Panc1 (cell line): Measurements from ENCODE around the gene LAMB2. TPM values are rescaled to one million over a fixed set of nuclear protein-coding genes. Genes with fewer than 3 reads are reported as not detected.

Source experiments
- ATAC-seq: fragments of 200-7000 bp; cut with Tn5 transposase; 2 replicates; pipeline ENCODE4 v1.9.1; 2020; ENCODE audit warnings: mild to moderate bottlenecking, moderate library complexity
- BruUV-seq: library from RNA; stranded (reverse); fragments of 400-500 nt; replicated peaks from 2 replicates; lab custom pipeline; 2021; lab: Mats Ljungman, UMichigan
- CTCF ChIA-PET: fragments of 300-600 bp; sonication (Branson Sonifier 250); formaldehyde crosslinking; loops from one replicate; lab custom pipeline; 2022; ENCODE audit warnings: antibody characterized with exemption; lab: Charles Lee
- POLR2A ChIA-PET: fragments of 300-600 bp; sonication (Branson Sonifier 250); formaldehyde crosslinking; loops from one replicate; lab custom pipeline; 2022; ENCODE audit warnings: antibody characterized with exemption; lab: Charles Lee
- DNase-seq: peaks from one replicate; pipeline ENCODE4 v3.0.0-alpha.2; 2010; ENCODE audit warnings: low read depth, low spot score
- H3K27ac ChIP-seq: 2 replicates; pipeline ENCODE4 v1.5.1; 2011; ENCODE audit warnings: mild to moderate bottlenecking, low read length, inconsistent platforms
- H3K27me3 ChIP-seq: fragments of 200-500 bp; sonication (Bioruptor generic); 2 replicates; pipeline ENCODE4 v1.6.0; 2014; ENCODE audit warnings: low read length, inconsistent platforms; ENCODE audit not compliant: control insufficient read depth, insufficient read depth
- H3K36me3 ChIP-seq: fragments of 200-500 bp; sonication (Bioruptor generic); 2 replicates; pipeline ENCODE4 v1.5.1; 2014; ENCODE audit warnings: inconsistent platforms, mild to moderate bottlenecking, low read length, moderate library complexity; ENCODE audit not compliant: control insufficient read depth, insufficient read depth
- H3K4me1 ChIP-seq: 2 replicates; pipeline ENCODE4 v1.5.1; 2011; ENCODE audit warnings: inconsistent platforms, mild to moderate bottlenecking, low read length, moderate library complexity; ENCODE audit not compliant: control insufficient read depth, insufficient read depth
- H3K4me3 ChIP-seq, 2 experiments: 2 replicates each; pipeline ENCODE4 v1.5.1; 2011 to 2012; ENCODE audit warnings: low read depth in 2 of 2, low read length in 2 of 2, mild to moderate bottlenecking in 2 of 2, inconsistent platforms in 1 of 2, moderate library complexity in 1 of 2
- H3K9me3 ChIP-seq: fragments of 200-500 bp; sonication (Bioruptor generic); 2 replicates; pipeline ENCODE4 v1.5.1; 2014; ENCODE audit warnings: low read depth, mild to moderate bottlenecking, inconsistent platforms, low read length, moderate library complexity; ENCODE audit not compliant: control insufficient read depth, insufficient read depth
- CTCF ChIP-seq: fragments of 450-650 bp; IDR thresholded peaks from 2 replicates; pipeline ENCODE4 v1.5.1; 2017; ENCODE audit warnings: mild to moderate bottlenecking
- POLR2AphosphoS5 ChIP-seq: IDR thresholded peaks from 2 replicates; pipeline ENCODE4 v1.6.1; 2012; ENCODE audit warnings: mild to moderate bottlenecking, low read depth, low read length, moderate library complexity
- REST ChIP-seq, 2 experiments: IDR thresholded peaks; 2 replicates each; pipeline ENCODE4 v1.6.1; 2011 to 2012; ENCODE audit warnings: low read depth in 2 of 2, control low read depth in 1 of 2, low read length in 1 of 2, mild to moderate bottlenecking in 1 of 2, moderate library complexity in 1 of 2; ENCODE audit not compliant: insufficient read depth in 1 of 2
- SIN3A ChIP-seq: IDR thresholded peaks from 2 replicates; pipeline ENCODE4 v1.6.1; 2012; ENCODE audit warnings: low read depth, mild to moderate bottlenecking, low read length, moderate library complexity, borderline replicate concordance; ENCODE audit not compliant: insufficient read depth
- TCF7L2 ChIP-seq: IDR thresholded peaks from 2 replicates; pipeline ENCODE4 v1.6.1; 2011; ENCODE audit warnings: mild to moderate bottlenecking, low read depth, low read length, inconsistent platforms
- in situ Hi-C: cut with HindIII; loops from 2 replicates; pipeline ENCODE4 v1.10.0; 2016; ENCODE audit warnings: low sequenced_read_pairs, low pct_unique_long_range_greater_than_20kb
- intact Hi-C: fragments of 100-400 bp; cut with micrococcal nuclease; formaldehyde crosslinking; loops from one replicate; pipeline ENCODE4 v1.10.0; 2022; ENCODE audit not compliant: unreplicated experiment
- total RNA-seq: library from RNA; stranded (reverse); gene quantifications from one replicate; pipeline ENCODE4 v1.2.1, GENCODE V29; 2021; ENCODE audit not compliant: unreplicated experiment

Gene LAMB2
- total RNA-seq, 1 experiment from 2014 or later = 189 TPM

DNA sequence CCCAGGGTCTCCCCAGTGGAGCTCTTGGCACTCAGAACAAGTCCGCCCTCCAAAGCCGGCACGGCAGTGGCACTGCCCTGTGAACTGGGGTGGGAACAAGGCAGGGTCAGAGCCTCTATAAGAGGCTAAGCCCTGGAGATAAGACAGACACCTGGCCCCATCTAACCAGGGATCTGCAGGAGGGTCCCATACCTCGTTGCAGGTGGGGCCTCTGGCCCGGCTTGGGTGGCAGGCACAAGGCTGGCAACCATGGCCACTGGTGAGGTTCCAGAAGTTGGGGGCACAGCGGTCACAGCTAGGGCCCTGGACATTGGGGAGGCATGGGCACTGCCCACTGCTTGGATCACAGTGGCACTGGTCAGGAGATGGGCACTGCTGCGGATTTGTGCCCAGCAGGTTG, 8.6 kb downstream of the LAMB2 start:
- no peaks in the 10 kb centered on the region; the same call in 1 of the 2 replicates for H3K36me3 ChIP-seq
- DNase-seq = no peak
- no peaks in the 10 kb centered on the region for H3K9me3 ChIP-seq
- intact Hi-C loops = no loop called here
- H3K4me1 ChIP-seq = peaks cover 8% of the 10 kb centered on the region
- no peak overlapping the region for H3K27ac ChIP-seq
- in situ Hi-C loops = no loop called here
- no peak overlapping the region for H3K4me3 ChIP-seq
- no peak for ATAC-seq
- POLR2A ChIA-PET = no interaction called here
- CTCF ChIA-PET = no interaction called here
- BruUV-seq = no TSS peak
- no peak for TF ChIP-seq CTCF
- no peak for TF ChIP-seq TCF7L2
- TF ChIP-seq POLR2AphosphoS5 = no peak
- TF ChIP-seq SIN3A = no peak
- TF ChIP-seq REST (IDR thresholded peaks at IDR 0.05; ENCODE audit: insufficient read depth in 1 of 2, low read depth in 2 of 2, low read length in 1 of 2) = no peak
- H3K27me3 ChIP-seq = no peaks in the 10 kb centered on the region

DNA sequence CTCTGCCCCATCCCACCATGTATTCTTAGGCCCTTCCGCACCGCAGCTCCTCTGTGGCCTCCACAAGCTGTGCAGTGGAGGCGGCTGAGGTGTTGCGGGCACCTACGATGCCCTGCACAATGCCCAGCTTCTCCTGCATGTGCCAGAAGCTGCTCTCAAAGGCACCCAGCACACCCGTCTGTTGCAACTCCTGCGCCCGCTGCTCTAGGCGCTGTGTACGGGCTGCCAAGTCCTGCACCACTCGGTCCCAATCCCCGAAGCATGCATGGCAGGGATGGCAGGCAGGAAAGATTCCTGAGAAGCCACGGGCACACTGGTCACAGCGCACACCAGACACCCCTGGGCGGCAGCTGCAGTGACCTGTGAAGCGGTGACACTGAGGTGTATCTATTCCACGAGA, 9.2 kb downstream of the LAMB2 start:
- ChIA-PET POLR2A (no interaction called here), CTCF (no interaction called here)
- Histone ChIP-seq H3K36me3 (no peaks in the 10 kb centered on the region; the same call in 1 of the 2 replicates), H3K27ac (no peak overlapping the region), H3K27me3 (no peaks in the 10 kb centered on the region), H3K4me3 (no peak overlapping the region), H3K9me3 (no peaks in the 10 kb centered on the region), H3K4me1 (peaks cover 8% of the 10 kb centered on the region)
- no peak for TF ChIP-seq CTCF
- no peak for TF ChIP-seq SIN3A
- no peak for TF ChIP-seq POLR2AphosphoS5
- TF ChIP-seq REST (IDR thresholded peaks at IDR 0.05; ENCODE audit: insufficient read depth in 1 of 2, low read depth in 2 of 2, low read length in 1 of 2) = no peak
- no peak for TF ChIP-seq TCF7L2
- intact Hi-C loops (no loop called here), in situ Hi-C loops (no loop called here)
- DNase-seq = no peak
- no TSS peak for BruUV-seq
- ATAC-seq = no peak
